Type B pancreatic cell (in vitro differentiated cells): ENCODE measurements around the gene CERS6. TPM values are rescaled to one million over a fixed set of nuclear protein-coding genes. Genes with fewer than 3 reads are reported as not detected.
A peak's percentile ranks its signal among the peaks of the same experiment; 100 is the strongest.

ENCODE experiments used
- DNase-seq: peaks from one replicate; pipeline ENCODE4 v3.0.0; 2021; ENCODE audit warnings: mixed read lengths; ENCODE audit not compliant: unreplicated experiment; ENCODE audit errors: extremely low spot score
- H3K27ac Mint-ChIP-seq: 2 replicates; pipeline ENCODE4 v1.8.0; 2021; ENCODE audit warnings: mild to moderate bottlenecking, mixed read lengths
- H3K27me3 Mint-ChIP-seq: 2 replicates; pipeline ENCODE4 v1.8.0; 2021; ENCODE audit warnings: mixed read lengths
- H3K36me3 Mint-ChIP-seq: 2 replicates; pipeline ENCODE4 v1.8.0; 2021; ENCODE audit warnings: mixed read lengths
- H3K4me1 Mint-ChIP-seq: one replicate; pipeline ENCODE4 v1.8.0; 2021; ENCODE audit warnings: mixed read lengths; ENCODE audit not compliant: unreplicated experiment
- H3K4me3 Mint-ChIP-seq: 2 replicates; pipeline ENCODE4 v1.8.0; 2021; ENCODE audit warnings: mild to moderate bottlenecking, mixed read lengths
- H3K9me3 Mint-ChIP-seq: 2 replicates; pipeline ENCODE4 v1.8.0; 2021; ENCODE audit warnings: mixed read lengths
- total RNA-seq: library from RNA; stranded (reverse); gene quantifications from 2 replicates; pipeline ENCODE4 v1.2.1, GENCODE V29; 2021; ENCODE audit warnings: low replicate concordance
- TF ChIP-seq, protein P1 (sequence below): fragments of 200-600 bp; sonication (generic); conservative IDR thresholded peaks from 2 replicates; pipeline ENCODE4 v1.5.0; 2021; ENCODE audit warnings: antibody characterized with exemption, mild to moderate bottlenecking

CERS6 gene
- total RNA-seq, 1 donor from 2014 or later = 43.0 TPM

GRCh38 chr2:168592181-168592831, 136.2 kb downstream of the CERS6 start:
- H3K27me3 Mint-ChIP-seq = no peaks in the 10 kb centered on the region
- H3K36me3 Mint-ChIP-seq = peaks cover 12% of the 10 kb centered on the region
- no peak overlapping the region for H3K4me3 Mint-ChIP-seq
- peaks cover 12% of the 10 kb centered on the region for H3K4me1 Mint-ChIP-seq
- H3K27ac Mint-ChIP-seq = no peak overlapping the region
- no peak for DNase-seq
- TF ChIP-seq, protein P1, sequence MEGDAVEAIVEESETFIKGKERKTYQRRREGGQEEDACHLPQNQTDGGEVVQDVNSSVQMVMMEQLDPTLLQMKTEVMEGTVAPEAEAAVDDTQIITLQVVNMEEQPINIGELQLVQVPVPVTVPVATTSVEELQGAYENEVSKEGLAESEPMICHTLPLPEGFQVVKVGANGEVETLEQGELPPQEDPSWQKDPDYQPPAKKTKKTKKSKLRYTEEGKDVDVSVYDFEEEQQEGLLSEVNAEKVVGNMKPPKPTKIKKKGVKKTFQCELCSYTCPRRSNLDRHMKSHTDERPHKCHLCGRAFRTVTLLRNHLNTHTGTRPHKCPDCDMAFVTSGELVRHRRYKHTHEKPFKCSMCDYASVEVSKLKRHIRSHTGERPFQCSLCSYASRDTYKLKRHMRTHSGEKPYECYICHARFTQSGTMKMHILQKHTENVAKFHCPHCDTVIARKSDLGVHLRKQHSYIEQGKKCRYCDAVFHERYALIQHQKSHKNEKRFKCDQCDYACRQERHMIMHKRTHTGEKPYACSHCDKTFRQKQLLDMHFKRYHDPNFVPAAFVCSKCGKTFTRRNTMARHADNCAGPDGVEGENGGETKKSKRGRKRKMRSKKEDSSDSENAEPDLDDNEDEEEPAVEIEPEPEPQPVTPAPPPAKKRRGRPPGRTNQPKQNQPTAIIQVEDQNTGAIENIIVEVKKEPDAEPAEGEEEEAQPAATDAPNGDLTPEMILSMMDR = no peak
- H3K9me3 Mint-ChIP-seq = no peaks in the 10 kb centered on the region

DNA sequence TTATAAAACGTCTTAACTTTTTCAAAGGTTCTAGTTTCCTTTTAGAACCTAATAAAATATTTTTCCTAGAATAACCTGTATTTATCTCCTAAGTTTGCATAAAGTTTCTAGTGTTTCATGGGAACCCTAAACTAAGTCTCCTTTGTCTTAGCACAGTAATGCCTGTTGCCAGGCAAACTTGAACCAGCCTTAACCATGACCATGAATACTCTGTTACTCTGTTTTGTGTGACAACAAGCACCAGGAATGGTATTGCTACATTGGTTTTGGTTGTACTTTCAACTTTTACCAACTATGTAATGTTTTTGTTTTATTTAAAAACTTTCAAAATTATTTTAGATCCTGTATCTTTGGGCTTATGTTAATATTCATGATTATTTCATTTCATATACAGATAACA, 137.6 kb downstream of the CERS6 start:
- TF ChIP-seq, protein P1 = no peak
- no peak overlapping the region for H3K4me3 Mint-ChIP-seq
- H3K9me3 Mint-ChIP-seq = peaks cover 5% of the 10 kb centered on the region
- peaks cover 7% of the 10 kb centered on the region for H3K36me3 Mint-ChIP-seq
- H3K4me1 Mint-ChIP-seq = peaks cover 19% of the 10 kb centered on the region
- no peak for DNase-seq
- no peaks in the 10 kb centered on the region for H3K27me3 Mint-ChIP-seq
- H3K27ac Mint-ChIP-seq = no peak overlapping the region

DNA sequence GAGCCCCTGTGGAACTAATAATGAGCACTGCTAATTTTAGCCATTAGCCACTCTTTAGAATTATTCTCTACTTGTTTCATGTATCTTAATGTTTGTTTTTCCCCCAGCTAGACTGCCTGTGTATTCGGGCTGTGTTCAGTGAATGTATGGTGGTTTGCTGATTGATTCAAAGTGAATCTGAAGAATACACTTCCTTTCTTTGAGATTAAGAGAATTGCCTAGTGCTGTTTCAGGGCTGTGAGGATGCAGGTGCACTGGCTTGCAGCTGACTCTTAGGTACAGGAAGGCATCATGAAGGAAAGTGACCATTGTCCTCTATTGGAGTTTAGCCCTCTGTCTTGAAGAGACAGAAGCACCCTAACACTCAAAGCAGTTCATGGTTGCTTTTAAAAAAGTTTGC, 138.7 kb downstream of the CERS6 start:
- Mint-ChIP-seq H3K27ac (no peak overlapping the region), H3K36me3 (peaks cover 14% of the 10 kb centered on the region), H3K27me3 (no peaks in the 10 kb centered on the region), H3K4me1 (peaks cover 24% of the 10 kb centered on the region), H3K9me3 (peaks cover 5% of the 10 kb centered on the region), H3K4me3 (no peak overlapping the region)
- DNase-seq = no peak
- TF ChIP-seq, protein P1 = no peak

- Mint-ChIP-seq H3K4me1 (peaks cover 29% of the 10 kb centered on the region), H3K36me3 (peaks cover 24% of the 10 kb centered on the region), H3K9me3 (peaks cover 5% of the 10 kb centered on the region), H3K27ac (peak overlapping the region; percentile 93), H3K27me3 (no peaks in the 10 kb centered on the region), H3K4me3 (peak overlapping the region; percentile 36)
- no peak for DNase-seq
- TF ChIP-seq, protein P1 = no peak
These were observed 141.0 kb downstream of the CERS6 start for GRCh38 chr2:168596881-168597655.

DNA sequence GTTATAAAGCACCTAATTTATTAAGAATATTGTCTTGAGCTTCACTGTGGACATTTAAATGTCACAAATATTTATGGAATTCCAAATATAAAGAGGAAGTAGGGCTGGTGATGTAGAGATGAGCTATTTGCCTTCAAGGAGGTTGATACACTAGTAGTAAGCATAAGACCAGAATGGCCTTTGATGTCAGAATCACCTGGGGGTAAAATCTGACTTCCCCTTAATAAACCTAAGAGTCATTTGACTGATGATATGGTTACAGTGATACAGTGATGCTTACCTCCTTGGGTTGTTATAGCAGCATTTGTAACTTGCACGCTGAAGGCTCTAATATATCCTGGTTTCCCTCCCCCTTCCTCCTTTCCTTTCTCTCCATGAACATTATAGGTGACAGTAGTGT, 143.7 kb downstream of the CERS6 start:
- peaks cover 25% of the 10 kb centered on the region for H3K4me1 Mint-ChIP-seq
- no peak overlapping the region for H3K4me3 Mint-ChIP-seq
- DNase-seq = no peak
- no peaks in the 10 kb centered on the region for H3K27me3 Mint-ChIP-seq
- peaks cover 34% of the 10 kb centered on the region for H3K36me3 Mint-ChIP-seq
- peaks cover 12% of the 10 kb centered on the region for H3K9me3 Mint-ChIP-seq
- TF ChIP-seq, protein P1 = no peak
- H3K27ac Mint-ChIP-seq = peak overlapping the region; percentile 93
